ENCODE measurements around the gene RASA4.
"Not testable (repeated sequence)": the region's sequence is repeated elsewhere in the genome, so short reads cannot be mapped to it uniquely, and the experiment has no call there.

The RASA4 gene

GRCh38 chr7:102616507-102617125 is at the start of gene RASA4:
RASA4 (minus strand) TSS chr7:102616756; CDS start chr7:102616689, 67 bp downstream.
- H3K4me3 ChIP-seq (ENCODE audit: low read depth, low read length): peak within 1 kb of the TSS; percentile 40

- H3K4me3 ChIP-seq (ENCODE audit: low read depth, low read length): not testable (repeated sequence)
Observed at GRCh38 chr7:102664765-102665164, 48.2 kb upstream of the RASA4 start.

GRCh38 chr7:102649924-102650323 is 33.4 kb upstream of the RASA4 start, which contains the start of gene SPDYE2B:
SPDYE2B (plus strand) TSS chr7:102650319; CDS start chr7:102652349, 2,030 bp downstream.
- H3K4me3 ChIP-seq (ENCODE audit: low read depth, low read length): not testable (repeated sequence)

GRCh38 chr7:102647813-102648212 is 31.3 kb upstream of the RASA4 start:
- not testable (repeated sequence) for H3K4me3 ChIP-seq (ENCODE audit: low read depth, low read length)

- H3K4me3 ChIP-seq (ENCODE audit: low read depth, low read length): not testable (repeated sequence)
Observed at GRCh38 chr7:102643404-102643803, 26.8 kb upstream of the RASA4 start.

GRCh38 chr7:102642691-102643090 is 26.1 kb upstream of the RASA4 start, which contains the start of gene UPK3BL1:
UPK3BL1 (minus strand) TSS chr7:102642791; CDS start chr7:102642741, 50 bp downstream.
- H3K4me3 ChIP-seq (ENCODE audit: low read depth, low read length): not testable (repeated sequence)

- H3K4me3 ChIP-seq (ENCODE audit: low read depth, low read length): not testable (repeated sequence)
Observed at GRCh38 chr7:102638848-102639247, 22.3 kb upstream of the RASA4 start.

- not testable (repeated sequence) for H3K4me3 ChIP-seq (ENCODE audit: low read depth, low read length)
Observed at GRCh38 chr7:102636956-102637355, 20.4 kb upstream of the RASA4 start.

GRCh38 chr7:102635354-102635753 is 18.8 kb upstream of the RASA4 start:
- not testable (repeated sequence) for H3K4me3 ChIP-seq (ENCODE audit: low read depth, low read length)

- not testable (repeated sequence) for H3K4me3 ChIP-seq (ENCODE audit: low read depth, low read length)
Observed at GRCh38 chr7:102634299-102634698, 17.7 kb upstream of the RASA4 start.

GRCh38 chr7:102630622-102631021 is 14.1 kb upstream of the RASA4 start:
- not testable (repeated sequence) for H3K4me3 ChIP-seq (ENCODE audit: low read depth, low read length)

GRCh38 chr7:102627271-102627904 is 10.8 kb upstream of the RASA4 start:
- H3K4me3 ChIP-seq (ENCODE audit: low read depth, low read length): not testable (repeated sequence)

- H3K4me3 ChIP-seq (ENCODE audit: low read depth, low read length): not testable (repeated sequence)
Observed at GRCh38 chr7:102618122-102618521, 1.6 kb upstream of the RASA4 start.

- H3K4me3 ChIP-seq (ENCODE audit: low read depth, low read length): not testable (repeated sequence)
Observed at GRCh38 chr7:102615930-102616329, 626 bp downstream of the RASA4 start.

- not testable (repeated sequence) for H3K4me3 ChIP-seq (ENCODE audit: low read depth, low read length)
Observed at GRCh38 chr7:102614873-102615272, 1.7 kb downstream of the RASA4 start.

- H3K4me3 ChIP-seq (ENCODE audit: low read depth, low read length): not testable (repeated sequence)
Observed at GRCh38 chr7:102614346-102614697, 2.2 kb downstream of the RASA4 start.

- not testable (repeated sequence) for H3K4me3 ChIP-seq (ENCODE audit: low read depth, low read length)
Observed at GRCh38 chr7:102613575-102614345, 2.8 kb downstream of the RASA4 start.

GRCh38 chr7:102611675-102612325 is 4.8 kb downstream of the RASA4 start:
- H3K4me3 ChIP-seq (ENCODE audit: low read depth, low read length): peak overlapping the region; percentile 23

- not testable (repeated sequence) for H3K4me3 ChIP-seq (ENCODE audit: low read depth, low read length)
Observed at GRCh38 chr7:102611013-102611674, 5.4 kb downstream of the RASA4 start.

- H3K4me3 ChIP-seq (ENCODE audit: low read depth, low read length): not testable (repeated sequence)
Observed at GRCh38 chr7:102610441-102610840, 6.1 kb downstream of the RASA4 start.
